HL-60 (cell line): ENCODE measurements around the gene SH3TC2.

Experiments used
- CTCF ChIP-seq: IDR thresholded peaks from one replicate; pipeline ENCODE4 v1.5.1; 2011; ENCODE audit warnings: low read length, control low read depth, inconsistent platforms; ENCODE audit not compliant: insufficient read depth
- GABPA ChIP-seq: IDR thresholded peaks from 2 replicates; pipeline ENCODE4 v1.6.1; 2012; ENCODE audit warnings: low read depth
- TF ChIP-seq, protein P1 (sequence below): IDR thresholded peaks from 2 replicates; pipeline ENCODE4 v1.6.1; 2012; ENCODE audit warnings: low read depth; ENCODE audit not compliant: insufficient replicate concordance

DNA sequence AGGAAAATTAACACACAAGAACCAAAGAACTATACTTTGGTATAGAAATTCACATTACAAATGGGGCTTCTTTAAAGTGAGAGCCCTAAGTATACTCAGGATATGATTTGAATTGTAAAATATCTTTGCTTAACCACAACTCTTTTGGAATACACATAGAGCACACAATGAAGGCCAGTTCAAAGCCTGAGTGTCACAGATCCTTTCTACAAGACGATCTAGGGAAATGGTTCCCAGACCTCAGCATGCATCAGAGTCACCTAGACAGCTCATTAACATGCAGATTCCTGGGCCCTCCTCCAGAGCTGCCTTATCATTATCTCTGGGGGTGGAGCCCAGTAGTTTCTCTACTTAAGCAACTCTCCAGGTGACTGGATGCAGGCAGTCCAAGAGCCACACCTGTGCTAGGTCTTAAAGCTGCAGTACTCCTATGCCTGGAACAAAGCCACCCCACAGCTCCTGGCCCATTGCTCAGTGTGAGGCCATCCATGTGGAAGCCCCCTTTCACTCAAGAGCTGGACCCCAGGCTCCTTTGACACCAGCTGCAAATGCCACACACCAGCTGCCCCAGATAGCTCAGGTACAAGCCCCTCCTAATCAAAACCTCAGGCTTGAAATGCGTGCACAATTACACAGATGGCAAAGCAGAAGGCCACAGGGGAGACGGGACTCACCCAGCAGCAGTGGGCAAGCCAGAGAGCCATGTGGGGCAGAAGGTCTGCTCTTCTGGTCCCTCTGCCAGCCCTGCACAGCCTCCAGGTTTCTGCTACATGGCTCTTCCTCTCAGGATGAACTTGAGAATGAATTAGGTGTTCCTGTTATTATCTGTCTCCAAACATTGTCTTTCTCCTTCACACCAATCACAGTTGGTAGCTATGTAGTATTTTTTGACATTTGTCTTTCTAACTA is 106.1 kb downstream of the SH3TC2 start:
- TF ChIP-seq CTCF, result no peak
- TF ChIP-seq, protein P1, sequence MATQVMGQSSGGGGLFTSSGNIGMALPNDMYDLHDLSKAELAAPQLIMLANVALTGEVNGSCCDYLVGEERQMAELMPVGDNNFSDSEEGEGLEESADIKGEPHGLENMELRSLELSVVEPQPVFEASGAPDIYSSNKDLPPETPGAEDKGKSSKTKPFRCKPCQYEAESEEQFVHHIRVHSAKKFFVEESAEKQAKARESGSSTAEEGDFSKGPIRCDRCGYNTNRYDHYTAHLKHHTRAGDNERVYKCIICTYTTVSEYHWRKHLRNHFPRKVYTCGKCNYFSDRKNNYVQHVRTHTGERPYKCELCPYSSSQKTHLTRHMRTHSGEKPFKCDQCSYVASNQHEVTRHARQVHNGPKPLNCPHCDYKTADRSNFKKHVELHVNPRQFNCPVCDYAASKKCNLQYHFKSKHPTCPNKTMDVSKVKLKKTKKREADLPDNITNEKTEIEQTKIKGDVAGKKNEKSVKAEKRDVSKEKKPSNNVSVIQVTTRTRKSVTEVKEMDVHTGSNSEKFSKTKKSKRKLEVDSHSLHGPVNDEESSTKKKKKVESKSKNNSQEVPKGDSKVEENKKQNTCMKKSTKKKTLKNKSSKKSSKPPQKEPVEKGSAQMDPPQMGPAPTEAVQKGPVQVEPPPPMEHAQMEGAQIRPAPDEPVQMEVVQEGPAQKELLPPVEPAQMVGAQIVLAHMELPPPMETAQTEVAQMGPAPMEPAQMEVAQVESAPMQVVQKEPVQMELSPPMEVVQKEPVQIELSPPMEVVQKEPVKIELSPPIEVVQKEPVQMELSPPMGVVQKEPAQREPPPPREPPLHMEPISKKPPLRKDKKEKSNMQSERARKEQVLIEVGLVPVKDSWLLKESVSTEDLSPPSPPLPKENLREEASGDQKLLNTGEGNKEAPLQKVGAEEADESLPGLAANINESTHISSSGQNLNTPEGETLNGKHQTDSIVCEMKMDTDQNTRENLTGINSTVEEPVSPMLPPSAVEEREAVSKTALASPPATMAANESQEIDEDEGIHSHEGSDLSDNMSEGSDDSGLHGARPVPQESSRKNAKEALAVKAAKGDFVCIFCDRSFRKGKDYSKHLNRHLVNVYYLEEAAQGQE, result no peak
- no peak for TF ChIP-seq GABPA
